ENCODE data around the gene CHPF.

GRCh38 chr2:219571311-219572236 lies 28.0 kb upstream of the CHPF start, which contains the start of gene OBSL1:
- TF ChIP-seq CTCF (conservative IDR thresholded peaks at IDR 0.05; ENCODE audit: low read depth, low read length) (no peak), EZH2 (IDR thresholded peaks at IDR 0.05; ENCODE audit: borderline replicate concordance, low read depth, low read length, poor library complexity, severe bottlenecking) (no peak)

All from A673 (cell line).